ENCODE data around the gene MPRIP. TPM values are rescaled to one million over a fixed set of nuclear protein-coding genes. Genes with fewer than 3 reads are reported as not detected.

Gene MPRIP
- total RNA-seq, 4 donors from 2014 or later = 122 to 207 (median 145) TPM

DNA sequence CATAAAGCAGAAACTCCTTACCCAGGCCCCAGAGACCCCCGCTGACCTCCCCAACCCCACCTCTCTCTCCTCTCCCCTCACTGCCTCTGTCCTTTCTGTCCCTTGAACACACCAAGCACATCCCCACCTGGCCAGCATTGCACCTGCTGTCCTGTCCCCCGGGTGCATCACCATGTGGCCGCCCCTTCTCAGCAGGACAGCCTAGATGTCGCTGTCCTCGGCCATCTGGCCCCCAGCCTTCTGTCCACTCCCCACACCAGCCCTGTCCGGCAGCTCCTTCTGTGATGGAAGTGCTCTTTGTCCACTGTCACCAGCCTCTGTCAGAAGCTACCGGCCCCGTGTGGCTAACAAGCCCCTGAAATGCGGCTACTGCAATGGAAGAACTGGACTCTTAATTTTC is 12.3 kb upstream of the MPRIP start:
- H3K36me3 ChIP-seq = no peaks in the 10 kb centered on the region
- no peaks in the 10 kb centered on the region for H3K27me3 ChIP-seq
- H3K4me3 ChIP-seq = no peak overlapping the region
- DNase-seq (ENCODE audit: low spot score in 2 of 2) = no peak
- no peaks in the 10 kb centered on the region for H3K9me3 ChIP-seq
- 84% methylated on average over 9 of the region's 9 CpGs for WGBS
- peaks cover 32% of the 10 kb centered on the region for H3K4me1 ChIP-seq
- no peak overlapping the region for H3K27ac ChIP-seq
- TF ChIP-seq POLR2A (IDR thresholded peaks at IDR 0.05) = no peak
- TF ChIP-seq EP300 (IDR thresholded peaks at IDR 0.05) = no peak
- TF ChIP-seq POLR2AphosphoS5 (IDR thresholded peaks at IDR 0.05) = no peak
- no peak for TF ChIP-seq CTCF (IDR thresholded peaks at IDR 0.05)

- H3K27ac ChIP-seq = no peak overlapping the region
- no peak for DNase-seq (ENCODE audit: low spot score in 2 of 2)
- no peaks in the 10 kb centered on the region for H3K27me3 ChIP-seq
- no peak for TF ChIP-seq EP300 (IDR thresholded peaks at IDR 0.05)
- TF ChIP-seq POLR2A (IDR thresholded peaks at IDR 0.05) = no peak
- TF ChIP-seq POLR2AphosphoS5 (IDR thresholded peaks at IDR 0.05) = no peak
- WGBS = 77% methylated on average over 11 of the region's 12 CpGs
- H3K9me3 ChIP-seq = no peaks in the 10 kb centered on the region
- H3K4me1 ChIP-seq = peaks cover 35% of the 10 kb centered on the region
- no peaks in the 10 kb centered on the region for H3K36me3 ChIP-seq
- H3K4me3 ChIP-seq = no peak overlapping the region
Observed at GRCh38 chr17:17030515-17031211, 11.6 kb upstream of the MPRIP start.

DNA sequence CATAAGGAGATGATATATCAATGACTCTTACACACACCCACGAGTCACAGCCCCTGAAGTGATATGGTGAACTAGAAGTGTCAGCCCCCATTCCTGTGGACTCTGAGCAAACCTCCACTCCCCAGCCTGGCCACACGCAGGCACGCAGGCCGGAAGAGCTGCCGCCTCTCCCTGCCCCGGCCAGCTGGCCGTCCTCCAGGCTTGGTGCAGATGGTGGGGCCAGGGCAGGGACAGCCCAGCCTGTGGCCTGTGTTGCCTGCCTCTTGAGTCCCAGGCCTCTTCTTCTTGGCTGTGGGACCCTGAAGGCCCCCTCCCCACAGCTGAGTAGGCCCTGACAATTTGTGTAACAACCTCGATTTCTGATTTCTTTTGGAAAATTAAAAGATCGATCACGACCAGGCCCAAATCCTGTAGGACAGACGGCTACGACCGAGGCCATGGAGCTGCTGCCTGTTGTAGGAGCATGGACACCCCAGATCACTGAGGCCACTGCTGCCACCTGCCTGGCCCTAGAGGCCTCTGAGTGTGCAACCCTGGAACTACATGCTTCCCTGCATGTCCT is 10.0 kb upstream of the MPRIP start:
- no peaks in the 10 kb centered on the region for H3K27me3 ChIP-seq
- no peak overlapping the region for H3K4me3 ChIP-seq
- 74% methylated on average over 13 of the region's 13 CpGs for WGBS
- H3K27ac ChIP-seq = no peak overlapping the region
- TF ChIP-seq EP300 (IDR thresholded peaks at IDR 0.05) (no peak), POLR2A (IDR thresholded peaks at IDR 0.05) (no peak), CTCF (IDR thresholded peaks at IDR 0.05) (no peak), POLR2AphosphoS5 (IDR thresholded peaks at IDR 0.05) (no peak)
- no peaks in the 10 kb centered on the region for H3K9me3 ChIP-seq
- peaks cover 42% of the 10 kb centered on the region for H3K4me1 ChIP-seq
- DNase-seq (ENCODE audit: low spot score in 2 of 2) = peak in 1 of 2 donors; percentile 67
- no peaks in the 10 kb centered on the region for H3K36me3 ChIP-seq

- no peak for DNase-seq (ENCODE audit: low spot score in 2 of 2)
- Histone ChIP-seq H3K27ac (no peak overlapping the region), H3K27me3 (no peaks in the 10 kb centered on the region), H3K9me3 (no peaks in the 10 kb centered on the region), H3K36me3 (no peaks in the 10 kb centered on the region), H3K4me1 (peaks cover 35% of the 10 kb centered on the region), H3K4me3 (no peak overlapping the region)
- 84% methylated on average over 7 of the region's 7 CpGs for WGBS
- TF ChIP-seq POLR2AphosphoS5 (IDR thresholded peaks at IDR 0.05) (no peak), EP300 (IDR thresholded peaks at IDR 0.05) (no peak), POLR2A (IDR thresholded peaks at IDR 0.05) (no peak), CTCF (IDR thresholded peaks at IDR 0.05) (no peak)
Observed at GRCh38 chr17:17033466-17033865, 8.8 kb upstream of the MPRIP start.

GRCh38 chr17:17034026-17034425 is 8.2 kb upstream of the MPRIP start:
- DNase-seq (ENCODE audit: low spot score in 2 of 2) = no peak
- TF ChIP-seq EP300 (IDR thresholded peaks at IDR 0.05) (no peak), CTCF (IDR thresholded peaks at IDR 0.05) (no peak), POLR2A (IDR thresholded peaks at IDR 0.05) (no peak), POLR2AphosphoS5 (IDR thresholded peaks at IDR 0.05) (no peak)
- H3K27ac ChIP-seq = no peak overlapping the region

More at GRCh38 chr17:17034026-17034425, 8.2 kb upstream of the MPRIP start:
- no peak overlapping the region for H3K4me3 ChIP-seq
- no peaks in the 10 kb centered on the region for H3K27me3 ChIP-seq
- H3K4me1 ChIP-seq = peaks cover 30% of the 10 kb centered on the region
- H3K36me3 ChIP-seq = no peaks in the 10 kb centered on the region
- no peaks in the 10 kb centered on the region for H3K9me3 ChIP-seq
